Sigmoid colon (tissue), 3 donors: ENCODE data around the gene SECTM1.

Experiments
- CTCF ChIP-seq, 4 experiments: fragments of 450-650 bp in 3 of 4; fragments of 200-600 bp in 1 of 4; IDR thresholded peaks; one replicate each; pipeline ENCODE4 v1.5.1; 2016 to 2019; ENCODE audit warnings: antibody characterized with exemption in 4 of 4, mild to moderate bottlenecking in 3 of 4, moderate library complexity in 2 of 4
- POLR2A ChIP-seq, 2 donors: fragments of 450-650 bp; IDR thresholded peaks; one replicate each; pipeline ENCODE4 v1.6.1; 2016; ENCODE audit warnings: antibody characterized with exemption in 2 of 2, mild to moderate bottlenecking in 2 of 2, moderate library complexity in 2 of 2

- TF ChIP-seq CTCF (IDR thresholded peaks at IDR 0.05) (no peak), POLR2A (IDR thresholded peaks at IDR 0.05) (no peak)
Observed at GRCh38 chr17:82372249-82373071, 38.9 kb upstream of the SECTM1 start.
